Motor neuron (in vitro differentiated cells): ENCODE results near the gene BRPF3. TPM values are rescaled to one million over a fixed set of nuclear protein-coding genes. Genes with fewer than 3 reads are reported as not detected.
A peak's percentile ranks its signal among the peaks of the same experiment; 100 is the strongest.

Source experiments
- ATAC-seq, 8 experiments: fragments of 200-7000 bp; cut with Tn5 transposase; replicated peaks in 6 of 8; 2 replicates each; pipeline ENCODE4 v1.8.0; 2021; ENCODE audit warnings: mild to moderate bottlenecking in 8 of 8, moderate library complexity in 8 of 8
- H3K27ac ChIP-seq, 2 donors: fragments of 250-450 bp; sonication (Bioruptor Pico); 2 replicates each; pipeline ENCODE4 v1.9.0; 2021; ENCODE audit warnings: antibody characterized with exemption in 2 of 2, mild to moderate bottlenecking in 2 of 2, moderate library complexity in 1 of 2
- H3K4me1 ChIP-seq, 2 donors: fragments of 250-450 bp; sonication (Bioruptor Pico); replicated peaks in 1 of 2; 2 replicates each; pipeline ENCODE4 v1.6.1; 2021; ENCODE audit warnings: antibody characterized with exemption in 2 of 2, mild to moderate bottlenecking in 2 of 2, moderate library complexity in 1 of 2
- H3K4me3 ChIP-seq, 5 donors: fragments of 250-450 bp; sonication (Bioruptor Pico); 2 replicates each; pipeline ENCODE4 v1.9.0; 2021; ENCODE audit warnings: antibody characterized with exemption in 5 of 5, mild to moderate bottlenecking in 5 of 5, moderate library complexity in 4 of 5
- WGBS, 10 experiments: fragments of 450-650 bp; shearing (Covaris generic); methylation state at CpG; one replicate each; pipeline ENCODE4 v1.0.0; 2022; 5-methylcytosine and 5-hydroxymethylcytosine counted together
- in situ Hi-C, 9 experiments: fragments of 400-800 bp; cut with MboI; loops; one replicate each; pipeline ENCODE4 v1.15.0; 2021; ENCODE audit warnings: low sequenced_read_pairs in 9 of 9, low pct_unique_long_range_greater_than_20kb in 2 of 9; ENCODE audit not compliant: unreplicated experiment in 9 of 9
- total RNA-seq, 8 experiments: library from RNA; unstranded; fragments of 300-600 nt; gene quantifications; 2 replicates each; pipeline versions ENCODE4 v1.2.3 to v1.2.4, GENCODE V29; 2022

The BRPF3 gene
- total RNA-seq, 8 experiments from 2014 or later, result 8.9 to 32.4 (median 15.9) TPM

DNA sequence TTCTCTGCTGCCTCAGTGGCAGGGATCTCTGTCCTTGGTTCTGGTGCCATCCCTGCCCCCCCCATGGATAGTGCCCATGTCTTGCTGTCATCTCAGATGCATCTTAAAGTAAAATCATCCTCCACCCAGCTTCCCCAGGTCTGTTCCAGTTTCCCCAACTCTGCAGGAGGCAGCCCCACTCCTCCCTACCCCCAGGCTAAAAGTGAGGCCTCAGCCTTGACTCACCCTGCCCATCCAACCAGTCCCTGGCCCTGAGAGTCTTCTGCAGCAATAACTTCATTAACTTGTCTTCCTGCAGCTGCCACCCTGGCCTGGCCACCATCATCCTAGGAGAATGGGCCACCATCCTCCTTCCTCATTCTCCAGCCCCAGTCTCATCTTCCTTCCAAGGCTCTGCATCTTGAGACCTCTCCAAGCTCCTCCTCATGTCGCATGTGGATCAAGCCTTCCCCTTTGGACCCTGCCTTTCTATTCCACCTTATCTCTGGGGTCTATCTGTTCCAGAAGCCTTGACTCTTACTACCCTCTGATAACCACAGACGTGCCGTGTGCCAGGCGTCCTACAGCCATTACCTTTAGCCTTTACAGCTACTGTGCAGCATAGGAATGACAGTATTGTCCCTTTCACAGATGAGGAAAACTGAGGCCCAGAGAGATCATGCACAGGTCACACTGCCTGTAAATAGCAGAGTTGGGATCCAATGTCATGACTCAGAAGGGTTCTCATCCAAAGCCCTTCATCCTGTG, 71.4 kb downstream of the BRPF3 start:
- H3K4me3 ChIP-seq, result no peak overlapping the region
- in situ Hi-C loops, result no loop called here
- H3K27ac ChIP-seq, result no peak overlapping the region
- 77 to 100% (median 100%) methylated on average over 1 to 4 of the region's 4 CpGs; no CpG with 5 or more reads in 5 of the 10 experiments for WGBS, 10 experiments
- peaks cover 0 to 3% of the 10 kb centered on the region in 2 donors for H3K4me1 ChIP-seq
- peak in 3 of 8 experiments; percentile 13 to 73 (median 60) for ATAC-seq

DNA sequence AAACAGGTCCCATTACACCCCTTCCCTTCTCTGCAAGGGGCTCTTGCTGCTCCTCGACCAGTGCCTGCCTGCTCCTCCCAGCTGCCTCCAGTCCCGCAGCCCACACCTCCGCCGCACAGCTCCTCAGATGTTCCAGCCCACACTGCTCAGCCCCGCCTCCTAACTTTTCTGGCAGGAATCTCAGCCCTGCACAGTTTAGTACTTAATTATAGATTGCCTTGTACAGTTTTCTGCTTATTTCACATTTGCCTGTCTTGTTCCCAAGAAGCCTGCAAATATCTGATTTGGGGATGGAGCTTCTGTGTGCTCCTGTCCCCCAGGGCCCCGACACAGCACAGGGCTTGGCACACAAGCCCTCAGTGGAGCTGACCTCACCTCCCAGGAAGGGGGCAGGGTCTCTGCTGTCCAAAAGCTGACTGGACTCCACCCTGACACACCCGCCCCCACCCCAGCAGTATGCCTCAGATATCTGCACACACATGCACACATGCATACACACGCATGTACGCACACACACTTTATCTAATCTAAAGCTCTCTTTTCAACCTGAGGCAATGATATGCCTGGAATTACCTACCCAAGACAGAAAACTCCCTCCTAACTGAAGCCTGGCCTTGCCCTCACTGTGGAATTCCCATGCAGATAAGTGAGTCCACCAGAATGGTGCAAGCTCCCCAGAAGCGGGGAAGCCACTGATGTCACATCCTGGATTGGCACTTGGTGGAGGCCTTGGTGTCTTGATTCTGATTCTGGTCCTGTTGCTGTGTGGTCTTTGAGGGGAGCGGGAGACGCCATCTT, 72.1 kb downstream of the BRPF3 start:
- Histone ChIP-seq H3K27ac (no peak overlapping the region), H3K4me1 (no peaks in the 10 kb centered on the region), H3K4me3 (no peak overlapping the region)
- in situ Hi-C loops, result no loop called here
- peak in 3 of 8 experiments; percentile 58 to 78 (median 76) for ATAC-seq
- 0 to 93% (median 80%) methylated on average over 1 to 8 of the region's 12 CpGs; no CpG with 5 or more reads in 3 of the 10 experiments for WGBS, 10 experiments

DNA sequence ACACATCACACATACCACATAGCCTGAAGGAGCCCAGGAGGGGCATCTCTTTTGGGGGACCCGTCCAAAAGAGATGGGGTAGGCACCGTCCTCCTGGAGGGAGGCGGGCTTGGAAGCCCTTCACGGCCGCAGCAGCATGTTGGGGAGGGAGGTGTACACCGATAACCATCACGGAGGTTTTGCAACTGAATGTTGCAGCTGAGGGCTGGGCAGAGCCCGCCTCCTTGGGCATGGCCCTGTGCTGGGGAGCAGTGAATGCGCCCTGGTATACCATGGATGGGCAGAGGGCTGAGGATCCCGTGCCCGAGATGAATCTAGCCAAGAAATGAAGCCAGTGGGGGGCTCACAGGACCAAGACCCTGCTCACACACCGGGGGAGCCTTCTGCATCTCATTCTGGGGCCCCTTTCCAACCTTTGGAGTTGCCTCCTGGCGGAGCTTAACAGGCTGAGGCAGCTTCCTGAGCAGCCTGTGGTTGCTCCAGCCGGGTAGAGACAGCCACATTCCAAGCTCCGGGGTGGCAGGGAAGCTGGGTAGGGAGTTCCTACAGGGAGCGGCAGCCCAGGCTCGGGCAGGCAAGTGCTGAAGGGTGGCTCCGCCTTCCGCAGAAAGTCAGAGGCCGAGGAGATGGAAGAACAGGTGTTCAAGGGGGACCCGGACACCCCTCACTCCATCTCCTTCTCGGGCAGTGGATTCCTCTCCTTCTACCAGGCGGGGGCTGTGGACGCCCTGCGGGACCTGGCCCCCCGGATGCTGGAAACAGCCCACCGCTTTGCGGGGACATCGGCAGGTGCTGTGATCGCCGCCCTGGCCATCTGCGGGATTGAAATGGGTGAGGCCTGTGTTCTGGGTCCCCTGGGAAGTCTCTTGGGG, 73.5 kb downstream of the BRPF3 start, which contains the start of gene PNPLA1:
Gene PNPLA1, plus strand, starts transcription at position 227 of the 872 bp plus-strand sequence. Its CDS starts 400 bp downstream, at position 627.
- in situ Hi-C loops, result no loop called here

GRCh38 chr6:36272234-36272633, 75.7 kb downstream of the BRPF3 start:
- H3K4me1 ChIP-seq, result no peaks in the 10 kb centered on the region
- no peak for ATAC-seq
- no peak overlapping the region for H3K4me3 ChIP-seq
- WGBS, 10 experiments, result 50 to 100% (median 70%) methylated on average over 1 to 7 of the region's 8 CpGs; no CpG with 5 or more reads in 3 of the 10 experiments
- in situ Hi-C loops, result no loop called here
- H3K27ac ChIP-seq, result no peak overlapping the region

More for the DNA sequence above, 73.5 kb downstream of the BRPF3 start, which contains the start of gene PNPLA1:
- Histone ChIP-seq H3K4me1 (no peaks in the 10 kb centered on the region), H3K27ac (no peak within 1 kb of the TSS), H3K4me3 (no peak within 1 kb of the TSS)
- ATAC-seq, result peak in 2 of 8 experiments; percentile 23 to 27
- WGBS, 10 experiments, result 40 to 100% (median 73%) methylated on average over 1 to 17 of the region's 32 CpGs; no CpG with 5 or more reads in 1 of the 10 experiments

DNA sequence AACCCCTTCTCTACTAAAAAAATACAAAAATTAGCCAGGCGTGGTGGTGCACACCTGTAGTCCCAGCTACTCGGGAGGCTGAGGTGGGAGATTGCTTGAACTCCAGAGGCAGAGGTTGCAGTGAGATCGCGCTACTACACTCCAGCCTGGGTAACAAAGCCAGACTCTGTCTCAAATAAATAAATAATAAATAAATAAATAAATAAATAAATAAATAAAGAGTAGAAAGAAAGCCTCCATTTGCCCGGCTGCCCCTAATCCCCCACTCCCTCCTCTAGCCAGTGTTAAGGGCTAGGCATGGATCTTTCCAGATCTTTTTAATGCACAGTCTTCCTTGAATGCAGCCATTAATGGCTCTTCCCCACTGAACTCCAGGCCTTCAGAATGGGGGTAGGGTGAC, 76.5 kb downstream of the BRPF3 start:
- in situ Hi-C loops, result no loop called here
- 48 to 100% (median 94%) methylated on average over 1 to 5 of the region's 5 CpGs; no CpG with 5 or more reads in 3 of the 10 experiments for WGBS, 10 experiments
- ATAC-seq, result no peak
- Histone ChIP-seq H3K27ac (no peak overlapping the region), H3K4me1 (no peaks in the 10 kb centered on the region), H3K4me3 (no peak overlapping the region)

DNA sequence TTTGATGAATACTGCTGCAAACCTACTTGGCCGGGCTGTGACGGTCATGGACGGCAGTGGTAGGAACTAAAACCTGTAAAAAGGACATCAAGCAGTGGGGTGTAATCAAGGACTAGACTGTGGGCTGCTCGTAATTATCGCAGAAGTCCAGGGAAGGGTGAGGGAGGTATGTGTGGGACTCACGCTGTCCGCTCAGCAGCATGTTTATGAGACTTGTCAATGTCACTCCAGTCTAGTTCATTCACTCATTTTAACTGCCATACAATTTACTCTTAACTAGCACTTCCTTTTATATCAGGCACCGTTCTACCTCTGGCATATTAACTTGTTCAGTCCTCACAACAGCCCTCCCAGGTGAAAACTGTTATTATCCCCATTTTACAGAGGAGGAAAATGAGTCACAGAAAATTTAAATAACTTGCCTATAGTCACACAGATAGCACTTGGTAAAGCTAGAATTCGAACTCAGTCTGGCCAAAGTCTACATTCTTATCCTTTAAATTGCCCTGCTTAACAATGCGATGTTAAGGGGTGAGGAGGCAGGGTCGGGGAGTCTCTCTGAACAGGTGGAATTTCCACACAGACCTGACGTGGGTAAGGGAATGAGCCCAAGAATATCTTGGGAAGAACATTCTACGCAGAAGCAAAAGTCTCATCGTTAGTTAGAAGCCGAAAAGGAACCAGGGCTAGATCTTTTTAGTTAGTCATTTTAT, 77.4 kb downstream of the BRPF3 start:
- Histone ChIP-seq H3K4me3 (no peak overlapping the region), H3K27ac (no peak overlapping the region), H3K4me1 (no peaks in the 10 kb centered on the region)
- ATAC-seq, result no peak
- in situ Hi-C loops, result no loop called here
- WGBS, 10 experiments, result 49 to 89% (median 64%) methylated on average over 4 to 14 of the region's 15 CpGs

DNA sequence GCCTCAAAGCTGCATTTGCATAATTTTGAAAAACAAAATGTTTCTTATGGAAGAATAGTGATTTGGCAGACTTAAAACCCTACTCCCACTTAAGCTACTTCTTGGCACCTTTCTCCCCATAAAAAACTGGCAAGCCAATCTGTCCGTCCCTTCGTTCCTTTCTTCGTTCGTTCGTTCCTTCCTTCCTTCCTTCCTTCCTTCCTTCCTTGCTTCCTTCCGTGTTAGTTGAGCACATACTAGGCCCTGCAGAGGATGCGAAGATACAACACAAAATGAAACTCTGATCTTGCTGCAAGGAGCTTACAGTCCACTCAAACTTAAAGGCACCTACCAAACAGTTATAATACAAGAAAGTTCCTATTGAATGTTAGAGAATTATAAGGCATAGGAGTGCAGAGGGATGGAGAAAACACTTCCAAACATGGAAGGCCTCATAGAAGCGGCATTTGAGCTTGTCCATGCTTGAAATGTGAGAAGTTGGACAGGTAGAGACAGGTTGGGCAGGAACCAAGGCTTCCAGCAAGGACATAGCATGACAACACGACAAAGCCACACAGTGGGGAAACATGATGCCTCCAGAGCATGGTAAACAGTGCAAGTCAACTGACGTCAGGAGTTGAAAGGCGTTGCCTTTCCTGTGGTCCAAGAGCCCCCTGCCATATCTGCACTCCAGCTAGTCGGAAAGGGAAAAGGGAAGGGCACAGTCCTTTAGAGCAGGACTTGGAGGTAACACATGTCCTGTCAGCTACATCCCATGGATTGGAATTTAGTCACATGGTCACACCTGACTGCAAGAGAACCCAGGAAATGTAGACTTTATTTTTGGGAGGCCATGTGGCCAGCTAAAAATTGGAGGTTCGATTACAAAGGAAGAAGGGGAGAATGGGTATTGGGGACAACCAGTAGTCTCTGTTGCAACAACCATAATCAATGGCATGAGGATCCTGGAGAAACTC, 80.3 kb downstream of the BRPF3 start:
- 53 to 100% (median 84%) methylated on average over 4 to 13 of the region's 13 CpGs; no CpG with 5 or more reads in 1 of the 10 experiments for WGBS, 10 experiments
- Histone ChIP-seq H3K4me3 (no peak overlapping the region), H3K27ac (no peak overlapping the region), H3K4me1 (no peaks in the 10 kb centered on the region)
- in situ Hi-C loops, result no loop called here
- ATAC-seq, result no peak

DNA sequence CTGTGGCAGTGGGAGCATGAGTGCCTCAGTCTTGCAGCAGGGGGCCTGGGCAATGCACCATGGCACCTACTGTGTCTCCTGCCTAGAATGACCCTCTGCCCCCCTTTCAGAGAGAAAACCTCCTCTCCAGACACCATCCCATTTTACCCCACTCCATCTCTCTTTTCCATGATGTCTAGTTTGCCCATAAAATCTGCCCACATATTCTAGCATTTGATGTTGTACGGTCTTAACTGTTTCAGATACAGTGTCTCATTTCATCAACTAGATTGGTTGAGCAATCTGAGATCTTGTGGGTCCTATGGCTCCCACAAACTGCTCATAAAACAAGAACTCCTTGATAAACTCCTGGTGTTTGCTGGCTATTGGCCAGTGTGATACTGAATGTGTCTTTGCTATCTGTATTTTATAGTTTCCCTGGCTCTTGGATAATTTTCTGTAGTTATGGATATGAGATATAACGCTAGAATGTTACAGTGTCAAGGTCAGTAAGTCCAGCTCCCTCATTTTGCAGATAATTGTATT, 81.5 kb downstream of the BRPF3 start:
- H3K4me3 ChIP-seq, result no peak overlapping the region
- H3K4me1 ChIP-seq, result no peaks in the 10 kb centered on the region
- WGBS, 10 experiments, result 38 to 100% (median 86%) methylated on average over 1 to 2 of the region's 2 CpGs; no CpG with 5 or more reads in 5 of the 10 experiments
- no peak for ATAC-seq
- in situ Hi-C loops, result no loop called here
- H3K27ac ChIP-seq, result no peak overlapping the region

GRCh38 chr6:36280467-36280866, 83.9 kb downstream of the BRPF3 start:
- H3K4me3 ChIP-seq, result no peak overlapping the region
- in situ Hi-C loops, result no loop called here
- peaks cover 9 to 15% of the 10 kb centered on the region in 2 donors for H3K4me1 ChIP-seq
- H3K27ac ChIP-seq, result no peak overlapping the region
- no peak for ATAC-seq
- WGBS, 10 experiments, result 0 to 79% (median 48%) methylated on average over 1 to 3 of the region's 3 CpGs; no CpG with 5 or more reads in 2 of the 10 experiments

GRCh38 chr6:36280983-36281382, 84.4 kb downstream of the BRPF3 start:
- peaks cover 13 to 20% of the 10 kb centered on the region in 2 donors for H3K4me1 ChIP-seq
- 0 to 100% (median 72%) methylated on average over 1 to 4 of the region's 4 CpGs; no CpG with 5 or more reads in 4 of the 10 experiments for WGBS, 10 experiments
- no peak overlapping the region for H3K27ac ChIP-seq
- in situ Hi-C loops, result no loop called here
- ATAC-seq, result no peak
- no peak overlapping the region for H3K4me3 ChIP-seq
